SK-N-SH treated with all-trans-retinoic acid at 6 μM for 48 hours (cell line): ENCODE results near the gene OSTM1.

Experiments
- ATAC-seq: fragments of 200-7000 bp; cut with Tn5 transposase; 3 replicates; pipeline ENCODE4 v1.9.1; 2020; ENCODE audit warnings: mild to moderate bottlenecking, moderate library complexity
- ARNTL ChIP-seq: fragments of 450-650 bp; formaldehyde crosslinking; IDR thresholded peaks from 2 replicates; pipeline ENCODE4 v1.5.0; 2020; ENCODE audit warnings: low read depth, mild to moderate bottlenecking, moderate library complexity, borderline replicate concordance
- BACH2 ChIP-seq: fragments of 250-450 bp; sonication (Bioruptor Pico); IDR thresholded peaks from 2 replicates; pipeline ENCODE4 v1.9.0; 2021; ENCODE audit warnings: mild to moderate bottlenecking, borderline replicate concordance
- CSDC2 ChIP-seq: fragments of 250-450 bp; sonication (Bioruptor Pico); IDR thresholded peaks from 2 replicates; pipeline ENCODE4 v1.5.0; 2020; ENCODE audit warnings: mild to moderate bottlenecking, moderate library complexity
- ESRRG ChIP-seq: fragments of 250-450 bp; sonication (Bioruptor Pico); IDR thresholded peaks from 2 replicates; pipeline ENCODE4 v1.6.1; 2021; ENCODE audit warnings: mild to moderate bottlenecking
- GLIS3 ChIP-seq: fragments of 250-450 bp; sonication (Bioruptor Pico); IDR thresholded peaks from 2 replicates; pipeline ENCODE4 v1.5.0; 2020; ENCODE audit warnings: mild to moderate bottlenecking, moderate library complexity
- ISL1 ChIP-seq: fragments of 250-450 bp; sonication (Bioruptor Pico); IDR thresholded peaks from 2 replicates; pipeline ENCODE4 v2.1.2; 2022; ENCODE audit warnings: mild to moderate bottlenecking, moderate library complexity
- PPARA ChIP-seq: fragments of 250-450 bp; sonication (Bioruptor Pico); IDR thresholded peaks from 2 replicates; pipeline ENCODE4 v1.5.0; 2020; ENCODE audit warnings: mild to moderate bottlenecking, borderline replicate concordance
- RARB ChIP-seq: fragments of 250-450 bp; sonication (Bioruptor Pico); IDR thresholded peaks from 2 replicates; pipeline ENCODE4 v1.8.0; 2021; ENCODE audit warnings: mild to moderate bottlenecking, moderate library complexity
- SNAI2 ChIP-seq: fragments of 250-450 bp; sonication (Bioruptor Pico); IDR thresholded peaks from 2 replicates; pipeline ENCODE4 v1.5.0; 2020; ENCODE audit warnings: mild to moderate bottlenecking, moderate library complexity
- TCF4 ChIP-seq: fragments of 250-450 bp; sonication (Bioruptor Pico); IDR thresholded peaks from 2 replicates; pipeline ENCODE4 v1.8.0; 2021; ENCODE audit warnings: mild to moderate bottlenecking, moderate library complexity, borderline replicate concordance
- TOX ChIP-seq: fragments of 250-450 bp; sonication (Bioruptor Pico); IDR thresholded peaks from 2 replicates; pipeline ENCODE4 v1.8.0; 2021; ENCODE audit warnings: mild to moderate bottlenecking, moderate library complexity, borderline replicate concordance
- ZC3H10 ChIP-seq: fragments of 250-450 bp; sonication (Bioruptor Pico); IDR thresholded peaks from 2 replicates; pipeline ENCODE4 v1.5.1; 2021; ENCODE audit warnings: mild to moderate bottlenecking, moderate library complexity
- ZFP3 ChIP-seq: fragments of 250-450 bp; sonication (Bioruptor Pico); IDR thresholded peaks from 2 replicates; pipeline ENCODE4 v1.5.0; 2020; ENCODE audit warnings: mild to moderate bottlenecking, moderate library complexity
- ZFP30 ChIP-seq: fragments of 450-650 bp; formaldehyde crosslinking; IDR thresholded peaks from 2 replicates; pipeline ENCODE4 v1.5.0; 2022; ENCODE audit warnings: mild to moderate bottlenecking, moderate library complexity
- ZNF565 ChIP-seq: fragments of 450-650 bp; formaldehyde crosslinking; conservative IDR thresholded peaks from 2 replicates; pipeline ENCODE4 v1.5.0; 2020; ENCODE audit warnings: low read depth, mild to moderate bottlenecking, moderate library complexity
- ZNF70 ChIP-seq: fragments of 450-650 bp; formaldehyde crosslinking; IDR thresholded peaks from 2 replicates; pipeline ENCODE4 v1.5.0; 2020; ENCODE audit warnings: mild to moderate bottlenecking, moderate library complexity
- TF ChIP-seq, protein P1 (sequence below): fragments of 250-450 bp; sonication (Bioruptor Pico); IDR thresholded peaks from 2 replicates; pipeline ENCODE4 v1.5.0; 2020; ENCODE audit warnings: mild to moderate bottlenecking, moderate library complexity
- TF ChIP-seq, protein P2 (sequence below): fragments of 250-450 bp; sonication (Bioruptor Pico); IDR thresholded peaks from 2 replicates; pipeline ENCODE4 v1.5.1; 2020; ENCODE audit warnings: low read depth, mild to moderate bottlenecking, moderate library complexity

OSTM1 gene

DNA sequence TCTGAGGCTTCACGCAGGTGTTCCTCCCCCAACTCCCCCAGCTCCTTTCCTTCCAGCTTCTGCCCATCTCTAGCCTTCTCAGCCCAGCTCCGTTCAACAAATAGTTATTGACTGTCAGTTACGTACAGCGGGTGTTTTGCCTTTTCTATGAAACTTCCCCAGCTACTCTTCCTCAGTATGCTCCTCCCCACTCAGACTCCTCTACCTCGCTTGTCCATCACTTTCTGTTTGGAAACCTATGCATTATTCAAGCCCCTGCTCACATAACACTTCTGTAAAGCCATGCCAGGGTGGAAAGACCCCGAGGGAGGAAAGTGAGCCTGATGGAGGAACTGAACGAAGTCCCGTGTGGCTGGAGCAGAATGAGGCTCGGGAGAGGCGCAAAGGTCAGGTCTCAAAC is 47.1 kb upstream of the OSTM1 start (continued):
- TF ChIP-seq, protein P1, sequence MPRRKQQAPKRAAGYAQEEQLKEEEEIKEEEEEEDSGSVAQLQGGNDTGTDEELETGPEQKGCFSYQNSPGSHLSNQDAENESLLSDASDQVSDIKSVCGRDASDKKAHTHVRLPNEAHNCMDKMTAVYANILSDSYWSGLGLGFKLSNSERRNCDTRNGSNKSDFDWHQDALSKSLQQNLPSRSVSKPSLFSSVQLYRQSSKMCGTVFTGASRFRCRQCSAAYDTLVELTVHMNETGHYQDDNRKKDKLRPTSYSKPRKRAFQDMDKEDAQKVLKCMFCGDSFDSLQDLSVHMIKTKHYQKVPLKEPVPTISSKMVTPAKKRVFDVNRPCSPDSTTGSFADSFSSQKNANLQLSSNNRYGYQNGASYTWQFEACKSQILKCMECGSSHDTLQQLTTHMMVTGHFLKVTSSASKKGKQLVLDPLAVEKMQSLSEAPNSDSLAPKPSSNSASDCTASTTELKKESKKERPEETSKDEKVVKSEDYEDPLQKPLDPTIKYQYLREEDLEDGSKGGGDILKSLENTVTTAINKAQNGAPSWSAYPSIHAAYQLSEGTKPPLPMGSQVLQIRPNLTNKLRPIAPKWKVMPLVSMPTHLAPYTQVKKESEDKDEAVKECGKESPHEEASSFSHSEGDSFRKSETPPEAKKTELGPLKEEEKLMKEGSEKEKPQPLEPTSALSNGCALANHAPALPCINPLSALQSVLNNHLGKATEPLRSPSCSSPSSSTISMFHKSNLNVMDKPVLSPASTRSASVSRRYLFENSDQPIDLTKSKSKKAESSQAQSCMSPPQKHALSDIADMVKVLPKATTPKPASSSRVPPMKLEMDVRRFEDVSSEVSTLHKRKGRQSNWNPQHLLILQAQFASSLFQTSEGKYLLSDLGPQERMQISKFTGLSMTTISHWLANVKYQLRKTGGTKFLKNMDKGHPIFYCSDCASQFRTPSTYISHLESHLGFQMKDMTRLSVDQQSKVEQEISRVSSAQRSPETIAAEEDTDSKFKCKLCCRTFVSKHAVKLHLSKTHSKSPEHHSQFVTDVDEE (CRISPR knock-in tag) = no peak
- TF ChIP-seq GLIS3 (CRISPR knock-in tag) = no peak
- TF ChIP-seq, all 23 proteins: peak for 0

- no peak for ATAC-seq
- TF ChIP-seq ZNF565 (CRISPR knock-in tag) = no peak
- TF ChIP-seq ARNTL (CRISPR knock-in tag) = no peak
- no peak for TF ChIP-seq RARB (CRISPR knock-in tag)
- TF ChIP-seq ZNF70 (CRISPR knock-in tag) = no peak
- TF ChIP-seq, protein P2, sequence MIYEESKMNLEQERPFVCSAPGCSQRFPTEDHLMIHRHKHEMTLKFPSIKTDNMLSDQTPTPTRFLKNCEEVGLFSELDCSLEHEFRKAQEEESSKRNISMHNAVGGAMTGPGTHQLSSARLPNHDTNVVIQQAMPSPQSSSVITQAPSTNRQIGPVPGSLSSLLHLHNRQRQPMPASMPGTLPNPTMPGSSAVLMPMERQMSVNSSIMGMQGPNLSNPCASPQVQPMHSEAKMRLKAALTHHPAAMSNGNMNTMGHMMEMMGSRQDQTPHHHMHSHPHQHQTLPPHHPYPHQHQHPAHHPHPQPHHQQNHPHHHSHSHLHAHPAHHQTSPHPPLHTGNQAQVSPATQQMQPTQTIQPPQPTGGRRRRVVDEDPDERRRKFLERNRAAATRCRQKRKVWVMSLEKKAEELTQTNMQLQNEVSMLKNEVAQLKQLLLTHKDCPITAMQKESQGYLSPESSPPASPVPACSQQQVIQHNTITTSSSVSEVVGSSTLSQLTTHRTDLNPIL (CRISPR knock-in tag) = no peak
- no peak for TF ChIP-seq TOX (CRISPR knock-in tag)
- TF ChIP-seq ISL1 (CRISPR knock-in tag) = no peak
- TF ChIP-seq ZC3H10 (CRISPR knock-in tag) = no peak
- no peak for TF ChIP-seq SNAI2 (CRISPR knock-in tag)
- no peak for TF ChIP-seq BACH2
- TF ChIP-seq CSDC2 (CRISPR knock-in tag) = no peak
- no peak for TF ChIP-seq GLIS3 (CRISPR knock-in tag)
- TF ChIP-seq, protein P1 (CRISPR knock-in tag) = no peak
- no peak for TF ChIP-seq ESRRG
- TF ChIP-seq ZFP3 (CRISPR knock-in tag) = no peak
- no peak for TF ChIP-seq ZFP30 (CRISPR knock-in tag)
- TF ChIP-seq, all 23 proteins: peak for 0
Measured at GRCh38 chr6:108120311-108120710, 45.8 kb upstream of the OSTM1 start.

GRCh38 chr6:108119769-108120141 is 45.2 kb upstream of the OSTM1 start:
- TF ChIP-seq, protein P1 (CRISPR knock-in tag) = no peak
- TF ChIP-seq PPARA (CRISPR knock-in tag) (no peak), TCF4 (CRISPR knock-in tag) (no peak), RARB (CRISPR knock-in tag) (no peak), ZFP30 (CRISPR knock-in tag) (no peak), ZNF565 (CRISPR knock-in tag) (no peak), GLIS3 (CRISPR knock-in tag) (no peak)
- TF ChIP-seq, protein P2 (CRISPR knock-in tag) = no peak
- no peak for ATAC-seq
